ENCODE results near the gene AMBRA1.

Gene AMBRA1

GRCh38 chr11:46529928-46530574 lies 63.8 kb downstream of the AMBRA1 start:
- H3K27me3 ChIP-seq (ENCODE audit: insufficient read depth, low read length), result no peaks in the 10 kb centered on the region
- H3K4me3 ChIP-seq (ENCODE audit: low read length), result no peak overlapping the region
- no peak overlapping the region for H2AFZ ChIP-seq (ENCODE audit: low read depth, low read length)
- no peaks in the 10 kb centered on the region for H3K4me1 ChIP-seq (ENCODE audit: insufficient read depth, low read length)
- H3K36me3 ChIP-seq (ENCODE audit: insufficient read depth, low read length), result no peaks in the 10 kb centered on the region
- peaks cover 1% of the 10 kb centered on the region for H3K9me3 ChIP-seq (ENCODE audit: low read length)

- no peaks in the 10 kb centered on the region for H3K4me1 ChIP-seq (ENCODE audit: insufficient read depth, low read length)
Measured at GRCh38 chr11:46529095-46529905, 64.5 kb downstream of the AMBRA1 start.

GRCh38 chr11:46528445-46529094 lies 65.3 kb downstream of the AMBRA1 start:
- Histone ChIP-seq H3K4me3 (ENCODE audit: low read length) (no peak overlapping the region), H3K36me3 (ENCODE audit: insufficient read depth, low read length) (no peaks in the 10 kb centered on the region), H3K9me3 (ENCODE audit: low read length) (peaks cover 1% of the 10 kb centered on the region), H3K4me1 (ENCODE audit: insufficient read depth, low read length) (peaks cover under 1% of the 10 kb centered on the region), H2AFZ (ENCODE audit: low read depth, low read length) (no peak overlapping the region), H3K27me3 (ENCODE audit: insufficient read depth, low read length) (no peaks in the 10 kb centered on the region)

More at GRCh38 chr11:46529095-46529905, 64.5 kb downstream of the AMBRA1 start:
- Histone ChIP-seq H3K36me3 (ENCODE audit: insufficient read depth, low read length) (no peaks in the 10 kb centered on the region), H2AFZ (ENCODE audit: low read depth, low read length) (no peak overlapping the region), H3K9me3 (ENCODE audit: low read length) (peaks cover 1% of the 10 kb centered on the region), H3K4me3 (ENCODE audit: low read length) (no peak overlapping the region), H3K27me3 (ENCODE audit: insufficient read depth, low read length) (no peaks in the 10 kb centered on the region)

DNA sequence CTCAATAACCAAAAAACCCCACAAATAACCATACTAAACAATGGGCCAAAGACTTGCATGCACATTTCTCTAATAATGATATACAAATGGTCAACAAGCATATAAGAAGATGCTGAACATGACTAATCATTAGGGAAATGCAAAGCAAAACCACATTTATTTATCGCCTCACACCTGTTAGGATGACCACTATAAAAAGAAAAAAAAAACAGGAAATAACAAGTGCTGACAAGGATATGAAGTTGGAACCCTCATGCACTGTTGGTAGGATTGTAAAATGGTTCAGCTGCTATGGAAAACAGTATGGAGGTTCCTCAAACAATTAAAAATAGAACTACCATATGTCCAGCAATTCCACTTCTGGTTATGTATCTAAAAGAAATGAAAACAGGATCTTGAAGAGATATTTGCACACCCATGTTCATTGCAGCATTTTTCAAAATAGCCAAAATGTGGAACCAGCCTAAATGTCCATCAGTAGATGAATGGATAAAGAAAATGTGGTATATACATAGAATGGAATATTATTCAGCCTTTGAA lies 66.2 kb downstream of the AMBRA1 start:
- H3K4me3 ChIP-seq (ENCODE audit: low read length), result no peak overlapping the region
- H3K4me1 ChIP-seq (ENCODE audit: insufficient read depth, low read length), result peaks cover 9% of the 10 kb centered on the region
- no peak overlapping the region for H2AFZ ChIP-seq (ENCODE audit: low read depth, low read length)
- no peaks in the 10 kb centered on the region for H3K27me3 ChIP-seq (ENCODE audit: insufficient read depth, low read length)
- H3K9me3 ChIP-seq (ENCODE audit: low read length), result peaks cover 1% of the 10 kb centered on the region
- no peaks in the 10 kb centered on the region for H3K36me3 ChIP-seq (ENCODE audit: insufficient read depth, low read length)

GRCh38 chr11:46526216-46527215 lies 67.3 kb downstream of the AMBRA1 start:
- Histone ChIP-seq H3K27me3 (ENCODE audit: insufficient read depth, low read length) (no peaks in the 10 kb centered on the region), H3K4me3 (ENCODE audit: low read length) (no peak overlapping the region), H2AFZ (ENCODE audit: low read depth, low read length) (no peak overlapping the region), H3K9me3 (ENCODE audit: low read length) (peaks cover 1% of the 10 kb centered on the region), H3K36me3 (ENCODE audit: insufficient read depth, low read length) (no peaks in the 10 kb centered on the region), H3K4me1 (ENCODE audit: insufficient read depth, low read length) (peaks cover 14% of the 10 kb centered on the region)

- Histone ChIP-seq H3K27me3 (ENCODE audit: insufficient read depth, low read length) (no peaks in the 10 kb centered on the region), H3K36me3 (ENCODE audit: insufficient read depth, low read length) (no peaks in the 10 kb centered on the region), H3K9me3 (ENCODE audit: low read length) (no peaks in the 10 kb centered on the region), H3K4me3 (ENCODE audit: low read length) (no peak overlapping the region), H2AFZ (ENCODE audit: low read depth, low read length) (no peak overlapping the region), H3K4me1 (ENCODE audit: insufficient read depth, low read length) (peaks cover 21% of the 10 kb centered on the region)
Measured at GRCh38 chr11:46524201-46524770, 69.5 kb downstream of the AMBRA1 start.

- H2AFZ ChIP-seq (ENCODE audit: low read depth, low read length), result no peak overlapping the region
- H3K4me1 ChIP-seq (ENCODE audit: insufficient read depth, low read length), result peaks cover 21% of the 10 kb centered on the region
- H3K4me3 ChIP-seq (ENCODE audit: low read length), result no peak overlapping the region
- H3K9me3 ChIP-seq (ENCODE audit: low read length), result no peaks in the 10 kb centered on the region
- H3K27me3 ChIP-seq (ENCODE audit: insufficient read depth, low read length), result no peaks in the 10 kb centered on the region
- H3K36me3 ChIP-seq (ENCODE audit: insufficient read depth, low read length), result no peaks in the 10 kb centered on the region
Measured at GRCh38 chr11:46523290-46523689, 70.5 kb downstream of the AMBRA1 start.

GRCh38 chr11:46522682-46523281 lies 71.0 kb downstream of the AMBRA1 start:
- Histone ChIP-seq H2AFZ (ENCODE audit: low read depth, low read length) (no peak overlapping the region), H3K36me3 (ENCODE audit: insufficient read depth, low read length) (no peaks in the 10 kb centered on the region), H3K9me3 (ENCODE audit: low read length) (no peaks in the 10 kb centered on the region), H3K4me1 (ENCODE audit: insufficient read depth, low read length) (peaks cover 21% of the 10 kb centered on the region), H3K4me3 (ENCODE audit: low read length) (no peak overlapping the region), H3K27me3 (ENCODE audit: insufficient read depth, low read length) (no peaks in the 10 kb centered on the region)

DNA sequence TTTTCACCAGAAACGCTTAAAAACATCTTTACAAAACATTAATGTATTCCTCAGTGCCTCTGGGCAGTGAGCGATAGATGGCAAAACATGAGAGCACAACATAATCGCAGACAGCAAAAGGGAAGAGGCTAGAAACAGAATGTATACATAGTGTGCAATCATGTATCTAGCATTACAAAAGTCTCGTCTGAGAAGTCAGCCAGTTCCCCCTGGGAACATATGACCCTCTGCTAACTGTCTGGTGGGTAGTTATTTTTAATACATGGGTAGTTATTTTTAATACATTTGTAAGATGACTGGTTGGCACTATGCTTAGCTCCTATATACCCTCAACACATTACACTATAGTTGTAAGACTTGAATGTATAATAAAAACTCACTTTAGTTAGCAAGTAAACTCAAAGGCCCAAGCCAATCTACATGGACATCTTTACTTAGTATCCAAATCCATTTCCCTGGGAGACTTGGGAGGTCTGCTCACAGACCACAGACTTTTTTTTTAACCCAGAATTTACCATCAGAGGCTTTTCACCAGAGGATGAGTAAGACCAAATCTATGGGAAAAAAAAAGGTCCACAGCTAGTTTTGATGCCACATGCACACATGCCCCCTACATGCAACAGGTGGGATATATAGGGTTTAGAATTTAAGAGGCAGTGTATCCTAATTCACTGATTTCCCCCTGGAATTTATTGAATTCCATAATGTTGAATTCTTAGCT lies 71.7 kb downstream of the AMBRA1 start:
- H3K27me3 ChIP-seq (ENCODE audit: insufficient read depth, low read length), result no peaks in the 10 kb centered on the region
- H2AFZ ChIP-seq (ENCODE audit: low read depth, low read length), result no peak overlapping the region
- no peak overlapping the region for H3K4me3 ChIP-seq (ENCODE audit: low read length)
- H3K4me1 ChIP-seq (ENCODE audit: insufficient read depth, low read length), result peaks cover 21% of the 10 kb centered on the region
- no peaks in the 10 kb centered on the region for H3K9me3 ChIP-seq (ENCODE audit: low read length)
- H3K36me3 ChIP-seq (ENCODE audit: insufficient read depth, low read length), result no peaks in the 10 kb centered on the region

- no peak overlapping the region for H3K4me3 ChIP-seq (ENCODE audit: low read length)
- H3K27me3 ChIP-seq (ENCODE audit: insufficient read depth, low read length), result no peaks in the 10 kb centered on the region
- no peaks in the 10 kb centered on the region for H3K36me3 ChIP-seq (ENCODE audit: insufficient read depth, low read length)
- no peak overlapping the region for H2AFZ ChIP-seq (ENCODE audit: low read depth, low read length)
- peaks cover 21% of the 10 kb centered on the region for H3K4me1 ChIP-seq (ENCODE audit: insufficient read depth, low read length)
- no peaks in the 10 kb centered on the region for H3K9me3 ChIP-seq (ENCODE audit: low read length)
Measured at GRCh38 chr11:46520971-46521745, 72.7 kb downstream of the AMBRA1 start.

- Histone ChIP-seq H3K9me3 (ENCODE audit: low read length) (no peaks in the 10 kb centered on the region), H2AFZ (ENCODE audit: low read depth, low read length) (no peak overlapping the region), H3K4me1 (ENCODE audit: insufficient read depth, low read length) (peaks cover 21% of the 10 kb centered on the region), H3K27me3 (ENCODE audit: insufficient read depth, low read length) (no peaks in the 10 kb centered on the region), H3K36me3 (ENCODE audit: insufficient read depth, low read length) (no peaks in the 10 kb centered on the region), H3K4me3 (ENCODE audit: low read length) (no peak overlapping the region)
Measured at GRCh38 chr11:46519351-46519750, 74.5 kb downstream of the AMBRA1 start.
